SK-N-SH treated with all-trans-retinoic acid at 6 μM for 48 hours (cell line): Measurements from ENCODE around the gene MEI4.

Experiments used
- ATAC-seq: fragments of 200-7000 bp; cut with Tn5 transposase; 3 replicates; pipeline ENCODE4 v1.9.1; 2020; ENCODE audit warnings: mild to moderate bottlenecking, moderate library complexity
- BACH2 ChIP-seq: fragments of 250-450 bp; sonication (Bioruptor Pico); IDR thresholded peaks from 2 replicates; pipeline ENCODE4 v1.9.0; 2021; ENCODE audit warnings: mild to moderate bottlenecking, borderline replicate concordance
- CREB5 ChIP-seq: fragments of 250-450 bp; sonication (Bioruptor Pico); IDR thresholded peaks from 2 replicates; pipeline ENCODE4 v1.5.1; 2020; ENCODE audit warnings: low read depth, mild to moderate bottlenecking, moderate library complexity
- CSDC2 ChIP-seq: fragments of 250-450 bp; sonication (Bioruptor Pico); IDR thresholded peaks from 2 replicates; pipeline ENCODE4 v1.5.0; 2020; ENCODE audit warnings: mild to moderate bottlenecking, moderate library complexity
- ESRRG ChIP-seq: fragments of 250-450 bp; sonication (Bioruptor Pico); IDR thresholded peaks from 2 replicates; pipeline ENCODE4 v1.6.1; 2021; ENCODE audit warnings: mild to moderate bottlenecking
- GLIS3 ChIP-seq: fragments of 250-450 bp; sonication (Bioruptor Pico); IDR thresholded peaks from 2 replicates; pipeline ENCODE4 v1.5.0; 2020; ENCODE audit warnings: mild to moderate bottlenecking, moderate library complexity
- ISL1 ChIP-seq: fragments of 250-450 bp; sonication (Bioruptor Pico); IDR thresholded peaks from 2 replicates; pipeline ENCODE4 v2.1.2; 2022; ENCODE audit warnings: mild to moderate bottlenecking, moderate library complexity
- PATZ1 ChIP-seq: fragments of 250-450 bp; sonication (Bioruptor Pico); IDR thresholded peaks from 2 replicates; pipeline ENCODE4 v1.8.0; 2020; ENCODE audit warnings: mild to moderate bottlenecking, moderate library complexity, borderline replicate concordance
- PPARA ChIP-seq: fragments of 250-450 bp; sonication (Bioruptor Pico); IDR thresholded peaks from 2 replicates; pipeline ENCODE4 v1.5.0; 2020; ENCODE audit warnings: mild to moderate bottlenecking, borderline replicate concordance
- RARB ChIP-seq: fragments of 250-450 bp; sonication (Bioruptor Pico); IDR thresholded peaks from 2 replicates; pipeline ENCODE4 v1.8.0; 2021; ENCODE audit warnings: mild to moderate bottlenecking, moderate library complexity
- SNAI2 ChIP-seq: fragments of 250-450 bp; sonication (Bioruptor Pico); IDR thresholded peaks from 2 replicates; pipeline ENCODE4 v1.5.0; 2020; ENCODE audit warnings: mild to moderate bottlenecking, moderate library complexity
- TCF4 ChIP-seq: fragments of 250-450 bp; sonication (Bioruptor Pico); IDR thresholded peaks from 2 replicates; pipeline ENCODE4 v1.8.0; 2021; ENCODE audit warnings: mild to moderate bottlenecking, moderate library complexity, borderline replicate concordance
- TOX ChIP-seq: fragments of 250-450 bp; sonication (Bioruptor Pico); IDR thresholded peaks from 2 replicates; pipeline ENCODE4 v1.8.0; 2021; ENCODE audit warnings: mild to moderate bottlenecking, moderate library complexity, borderline replicate concordance
- TSHZ2 ChIP-seq: fragments of 250-450 bp; sonication (Bioruptor Pico); IDR thresholded peaks from 2 replicates; pipeline ENCODE4 v1.5.0; 2020; ENCODE audit warnings: mild to moderate bottlenecking, moderate library complexity
- ZC3H10 ChIP-seq: fragments of 250-450 bp; sonication (Bioruptor Pico); IDR thresholded peaks from 2 replicates; pipeline ENCODE4 v1.5.1; 2021; ENCODE audit warnings: mild to moderate bottlenecking, moderate library complexity
- ZFP3 ChIP-seq: fragments of 250-450 bp; sonication (Bioruptor Pico); IDR thresholded peaks from 2 replicates; pipeline ENCODE4 v1.5.0; 2020; ENCODE audit warnings: mild to moderate bottlenecking, moderate library complexity
- ZFP30 ChIP-seq: fragments of 450-650 bp; formaldehyde crosslinking; IDR thresholded peaks from 2 replicates; pipeline ENCODE4 v1.5.0; 2022; ENCODE audit warnings: mild to moderate bottlenecking, moderate library complexity
- ZNF565 ChIP-seq: fragments of 450-650 bp; formaldehyde crosslinking; conservative IDR thresholded peaks from 2 replicates; pipeline ENCODE4 v1.5.0; 2020; ENCODE audit warnings: low read depth, mild to moderate bottlenecking, moderate library complexity
- ZNF70 ChIP-seq: fragments of 450-650 bp; formaldehyde crosslinking; IDR thresholded peaks from 2 replicates; pipeline ENCODE4 v1.5.0; 2020; ENCODE audit warnings: mild to moderate bottlenecking, moderate library complexity
- ZNF8 ChIP-seq: fragments of 450-650 bp; formaldehyde crosslinking; IDR thresholded peaks from 2 replicates; pipeline ENCODE4 v1.5.0; 2020; ENCODE audit warnings: mild to moderate bottlenecking, moderate library complexity

MEI4 gene

GRCh38 chr6:77620278-77620882 is 32.5 kb upstream of the MEI4 start (continued):
- TF ChIP-seq RARB (CRISPR knock-in tag): no peak
- TF ChIP-seq ISL1 (CRISPR knock-in tag): no peak
- TF ChIP-seq ZFP3 (CRISPR knock-in tag): no peak
- TF ChIP-seq, all 23 proteins: peak for 0

- TF ChIP-seq ZC3H10 (CRISPR knock-in tag): no peak
- no peak for TF ChIP-seq ISL1 (CRISPR knock-in tag)
- TF ChIP-seq ZNF70 (CRISPR knock-in tag): no peak
- TF ChIP-seq, all 23 proteins: peak for 0
These were observed 28.3 kb upstream of the MEI4 start for GRCh38 chr6:77624515-77624914.

GRCh38 chr6:77626426-77626825 is 26.4 kb upstream of the MEI4 start:
- TF ChIP-seq CREB5 (no peak), PPARA (CRISPR knock-in tag) (no peak), TSHZ2 (no peak), GLIS3 (CRISPR knock-in tag) (no peak), ZNF8 (CRISPR knock-in tag) (no peak), SNAI2 (CRISPR knock-in tag) (no peak), RARB (CRISPR knock-in tag) (no peak), TOX (no peak), ZNF565 (CRISPR knock-in tag) (no peak), ESRRG (CRISPR knock-in tag) (no peak), CSDC2 (CRISPR knock-in tag) (no peak), ZFP30 (CRISPR knock-in tag) (no peak), PATZ1 (no peak), ZFP3 (CRISPR knock-in tag) (no peak), ZNF70 (CRISPR knock-in tag) (no peak), ZC3H10 (CRISPR knock-in tag) (no peak), ISL1 (CRISPR knock-in tag) (no peak)

More at GRCh38 chr6:77624515-77624914, 28.3 kb upstream of the MEI4 start:
- no peak for ATAC-seq

GRCh38 chr6:77630014-77630413 is 22.8 kb upstream of the MEI4 start:
- ATAC-seq: no peak
- TF ChIP-seq PATZ1 (no peak), CREB5 (no peak), ZFP3 (CRISPR knock-in tag) (no peak), TCF4 (CRISPR knock-in tag) (no peak), TOX (no peak), BACH2 (CRISPR knock-in tag) (no peak), GLIS3 (CRISPR knock-in tag) (no peak), CSDC2 (CRISPR knock-in tag) (no peak)
- TF ChIP-seq, all 23 proteins: peak for 0

More at GRCh38 chr6:77626426-77626825, 26.4 kb upstream of the MEI4 start:
- no peak for ATAC-seq
